ENCODE data around the gene GPR137B. TPM values are rescaled to one million over a fixed set of nuclear protein-coding genes. Genes with fewer than 3 reads are reported as not detected.

The GPR137B gene
- total RNA-seq (2012; rRNA removed) (4.5 and 5.3 TPM in 2 replicates), polyA plus RNA-seq (2012; rRNA removed) (9.9 and 12.3 TPM in 2 replicates), Bru-seq, nascent RNA (percentile 66 among the genes with signal in this experiment), BruChase-seq, experiment 1, labeled RNA remaining after a 6-hour chase (percentile 64 among the genes with signal in this experiment), BruChase-seq, experiment 2, labeled RNA remaining after a 2-hour chase (percentile 78 among the genes with signal in this experiment)
- polyA plus RNA-seq (2012; cell fraction: cytosol; rRNA removed), result 4.5 and 11.9 TPM in 2 replicates
- polyA plus RNA-seq (2012; cell fraction: nucleus; rRNA removed; ENCODE audit: low replicate concordance), result 5.0 and 5.8 TPM in 2 replicates
- long read RNA-seq, transcript GPR137B-202 (7 exons, 2,042 nt), result major isoform, 23 of 35 reads
- long read RNA-seq, partial matches to known transcripts, result 0 of 35 reads
- long read RNA-seq, other reads (novel, unspliced or antisense), result 12 of 35 reads

- Histone ChIP-seq H2AFZ (replicated peaks; ENCODE audit: low read length, poor library complexity) (peak within 1 kb of the TSS; percentile 99), H3K4ac (ENCODE audit: low read depth, low read length) (peak within 1 kb of the TSS; percentile 75), H3K14ac (replicated peaks; ENCODE audit: low read depth, low read length) (peak within 1 kb of the TSS; percentile 63; the same call in 1 of the 2 replicates), H2BK20ac (ENCODE audit: low read depth, low read length) (no peak within 1 kb of the TSS), H4K91ac (ENCODE audit: insufficient read depth, low read depth, low read length) (peak within 1 kb of the TSS; percentile 70; the same call in 1 of the 2 replicates), H3K27me3 (ENCODE audit: control insufficient read depth, insufficient read depth, low read length) (peaks cover 27% of the 10 kb centered on the region), H2BK15ac (ENCODE audit: low read depth, low read length) (no peak within 1 kb of the TSS), H3K36me3 (ENCODE audit: control insufficient read depth, insufficient read depth, low read length) (0 out of 2 replicates have a peak, but pooled peaks cover 2% of the 10 kb centered on the region), H3K79me1 (ENCODE audit: low read depth in 1 of 2, low read length in 2 of 2) (peaks cover 6 to 9% of the 10 kb centered on the region in 2 experiments; a peak in 3 of 4 replicates), H3K9me1 (ENCODE audit: insufficient read depth, low read length) (no peaks in the 10 kb centered on the region), H2BK5ac (ENCODE audit: low read depth, low read length, poor library complexity, severe bottlenecking) (no peak within 1 kb of the TSS), H2AK9ac (replicated peaks; ENCODE audit: low read depth, low read length, poor library complexity) (peak within 1 kb of the TSS; percentile 79), H3K18ac (ENCODE audit: low read depth, low read length) (no peak within 1 kb of the TSS), H4K20me1 (ENCODE audit: insufficient read depth, low read length) (peaks cover 7% of the 10 kb centered on the region), H3K56ac (ENCODE audit: extremely low read depth, insufficient read depth, low read length) (peak within 1 kb of the TSS; percentile 32; the same call in 1 of the 2 replicates), H4K5ac (ENCODE audit: low read depth, low read length) (no peak within 1 kb of the TSS), H3K9ac (ENCODE audit: low read depth, low read length) (peak within 1 kb of the TSS; percentile 65), H3K23ac (ENCODE audit: low read depth, low read length) (peak within 1 kb of the TSS; percentile 90), H2AK5ac (ENCODE audit: low read depth, low read length) (peak within 1 kb of the TSS; percentile 68), H3K9me3 (ENCODE audit: control insufficient read depth, insufficient read depth, low read length) (no peaks in the 10 kb centered on the region; the same call in 1 of the 2 replicates), H2BK120ac (ENCODE audit: low read depth, low read length) (no peak within 1 kb of the TSS), H3K4me2 (ENCODE audit: low read depth, low read length) (peak within 1 kb of the TSS; percentile 93), H3K4me1 (ENCODE audit: control insufficient read depth, insufficient read depth, low read length) (peaks cover 2% of the 10 kb centered on the region; the same call in 1 of the 2 replicates), H3K27ac (ENCODE audit: insufficient read depth, low read length) (peak within 1 kb of the TSS; percentile 26; the same call in 1 of the 2 replicates), H3K4me3 (ENCODE audit: insufficient read depth, low read depth, low read length) (peak within 1 kb of the TSS; percentile 78), H4K8ac (ENCODE audit: low read depth in 2 of 2, low read length in 2 of 2) (peak within 1 kb of the TSS in 1 of 2 experiments; percentile 86; a peak in 2 of 4 replicates)
- peak; percentile 54 for DNase-seq
- intact Hi-C loops (cut with micrococcal nuclease), result loop anchor here (2.0 kb wide), 1 partner anchor 140 kb away; no protein-coding TSS in a partner anchor
- ChIA-PET POLR2A (ENCODE audit: unreplicated experiment) (no interaction called here), CTCF (no interaction called here)
- BruUV-seq (replicated peaks), result no TSS peak
- in situ Hi-C loops (cut with MboI; ENCODE audit: low sequenced_read_pairs), result no loop called here
- dilution Hi-C loops (cut with HindIII; ENCODE audit: low sequenced_read_pairs, unreplicated experiment), result no loop called here
- TF ChIP-seq, protein P1, sequence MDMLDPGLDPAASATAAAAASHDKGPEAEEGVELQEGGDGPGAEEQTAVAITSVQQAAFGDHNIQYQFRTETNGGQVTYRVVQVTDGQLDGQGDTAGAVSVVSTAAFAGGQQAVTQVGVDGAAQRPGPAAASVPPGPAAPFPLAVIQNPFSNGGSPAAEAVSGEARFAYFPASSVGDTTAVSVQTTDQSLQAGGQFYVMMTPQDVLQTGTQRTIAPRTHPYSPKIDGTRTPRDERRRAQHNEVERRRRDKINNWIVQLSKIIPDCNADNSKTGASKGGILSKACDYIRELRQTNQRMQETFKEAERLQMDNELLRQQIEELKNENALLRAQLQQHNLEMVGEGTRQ (IDR thresholded peaks at IDR 0.05; ENCODE audit: low read depth, low read length), result peak; percentile 43; the same call in 1 of the 2 replicates
- TF ChIP-seq POLR2A (IDR thresholded peaks at IDR 0.05; ENCODE audit: low read depth, low read length) (no peak), BHLHE40 (IDR thresholded peaks at IDR 0.05; ENCODE audit: low read depth, low read length) (no peak)
- ATAC-seq (ENCODE audit: low read depth), result peak; percentile 76
- WGBS, 2 experiments (ENCODE audit: extremely low coverage in 2 of 2, insufficient read length in 1 of 2), result 1% methylated on average over 42 of the region's 105 CpGs; no CpG with 5 or more reads in 1 of the 2 experiments
Measured at GRCh38 chr1:236142253-236143103, at the start of gene GPR137B. Gene GPR137B (plus strand): TSS chr1:236142539. CDS start chr1:236142623, 84 bp downstream.
